Esophagus muscularis mucosa (tissue), 4 donors: Measurements from ENCODE around the gene BLM. TPM values are rescaled to one million over a fixed set of nuclear protein-coding genes. Genes with fewer than 3 reads are reported as not detected.

Experiments used
- DNase-seq: peaks from one replicate; pipeline ENCODE4 v3.0.0-alpha.2; 2017; ENCODE audit errors: extremely low spot score
- H3K27ac ChIP-seq, 4 donors: fragments of 200-600 bp; sonication (generic); replicated peaks in 1 of 4; 1 replicate in 3 of 4; 2 replicates in 1 of 4; pipeline ENCODE4 v1.5.1; 2016 to 2019; ENCODE audit warnings: mild to moderate bottlenecking in 1 of 4
- H3K27me3 ChIP-seq, 4 donors: fragments of 200-600 bp; sonication (generic); one replicate each; pipeline versions ENCODE4 v1.5.1 to v1.6.0; 2016 to 2019
- H3K36me3 ChIP-seq, 4 donors: fragments of 200-600 bp; sonication (generic); one replicate each; pipeline ENCODE4 v1.5.1; 2016 to 2019
- H3K4me1 ChIP-seq, 4 donors: fragments of 200-600 bp; sonication (generic); one replicate each; pipeline ENCODE4 v1.5.1; 2016 to 2019
- H3K4me3 ChIP-seq, 4 donors: fragments of 200-600 bp; sonication (generic); 1 replicate in 2 of 4; 2 replicates in 2 of 4; pipeline ENCODE4 v1.5.1; 2016 to 2019; ENCODE audit warnings: mild to moderate bottlenecking in 4 of 4, moderate library complexity in 1 of 4
- H3K9me3 ChIP-seq, 4 donors: fragments of 200-600 bp; sonication (generic); 1 replicate in 3 of 4; 2 replicates in 1 of 4; pipeline ENCODE4 v1.5.1; 2016 to 2019
- EP300 ChIP-seq: sonication (generic); formaldehyde crosslinking; IDR thresholded peaks from one replicate; pipeline ENCODE4 v1.6.1; 2017; ENCODE audit warnings: antibody characterized with exemption
- POLR2A ChIP-seq: fragments of 450-650 bp; IDR thresholded peaks from one replicate; pipeline ENCODE4 v1.6.1; 2017; ENCODE audit warnings: antibody characterized with exemption, moderate library complexity, mild to moderate bottlenecking, low read depth
- POLR2AphosphoS5 ChIP-seq, 2 donors: sonication (generic); formaldehyde crosslinking; IDR thresholded peaks; one replicate each; pipeline ENCODE4 v1.6.1; 2017; ENCODE audit warnings: antibody characterized with exemption in 2 of 2
- WGBS: methylation state at CpG from one replicate; pipeline ENCODE4 v1.1.5; 2018; 5-methylcytosine and 5-hydroxymethylcytosine counted together
- intact Hi-C: fragments of 100-400 bp; cut with DNase I; formaldehyde crosslinking; loops from one replicate; pipeline ENCODE4 v1.15.1; 2023
- total RNA-seq, 4 donors: library from RNA; depleted of rRNA; stranded (reverse); fragments of >200 nt; gene quantifications; one replicate each; pipeline versions ENCODE4 v1.1.0 to v1.2.1, GENCODE V29; 2016
- TF ChIP-seq, protein P1 (sequence below), 3 experiments: fragments of 200-600 bp in 2 of 3; fragments of 450-650 bp in 1 of 3; sonication (generic) in 2 of 3; IDR thresholded peaks; one replicate each; pipeline ENCODE4 v1.5.1; 2017 to 2019; ENCODE audit warnings: antibody characterized with exemption in 3 of 3, mild to moderate bottlenecking in 2 of 3, moderate library complexity in 1 of 3

The BLM gene
- total RNA-seq, 4 donors from 2014 or later = under 0.01 to 1.5 (median 0.73) TPM

GRCh38 chr15:90707489-90707888, 9.7 kb upstream of the BLM start:
- TF ChIP-seq, protein P1, sequence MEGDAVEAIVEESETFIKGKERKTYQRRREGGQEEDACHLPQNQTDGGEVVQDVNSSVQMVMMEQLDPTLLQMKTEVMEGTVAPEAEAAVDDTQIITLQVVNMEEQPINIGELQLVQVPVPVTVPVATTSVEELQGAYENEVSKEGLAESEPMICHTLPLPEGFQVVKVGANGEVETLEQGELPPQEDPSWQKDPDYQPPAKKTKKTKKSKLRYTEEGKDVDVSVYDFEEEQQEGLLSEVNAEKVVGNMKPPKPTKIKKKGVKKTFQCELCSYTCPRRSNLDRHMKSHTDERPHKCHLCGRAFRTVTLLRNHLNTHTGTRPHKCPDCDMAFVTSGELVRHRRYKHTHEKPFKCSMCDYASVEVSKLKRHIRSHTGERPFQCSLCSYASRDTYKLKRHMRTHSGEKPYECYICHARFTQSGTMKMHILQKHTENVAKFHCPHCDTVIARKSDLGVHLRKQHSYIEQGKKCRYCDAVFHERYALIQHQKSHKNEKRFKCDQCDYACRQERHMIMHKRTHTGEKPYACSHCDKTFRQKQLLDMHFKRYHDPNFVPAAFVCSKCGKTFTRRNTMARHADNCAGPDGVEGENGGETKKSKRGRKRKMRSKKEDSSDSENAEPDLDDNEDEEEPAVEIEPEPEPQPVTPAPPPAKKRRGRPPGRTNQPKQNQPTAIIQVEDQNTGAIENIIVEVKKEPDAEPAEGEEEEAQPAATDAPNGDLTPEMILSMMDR (IDR thresholded peaks at IDR 0.05) = no peak
- TF ChIP-seq POLR2A (no peak), EP300 (no peak), POLR2AphosphoS5 (IDR thresholded peaks at IDR 0.05) (no peak)
- no peaks in the 10 kb centered on the region for H3K4me1 ChIP-seq
- intact Hi-C loops = no loop called here
- H3K4me3 ChIP-seq = no peak overlapping the region
- WGBS = 90% methylated on average over 2 of the region's 2 CpGs
- H3K27ac ChIP-seq = no peak overlapping the region
- H3K9me3 ChIP-seq = no peaks in the 10 kb centered on the region
- H3K36me3 ChIP-seq = no peaks in the 10 kb centered on the region
- no peaks in the 10 kb centered on the region for H3K27me3 ChIP-seq
- DNase-seq = no peak

DNA sequence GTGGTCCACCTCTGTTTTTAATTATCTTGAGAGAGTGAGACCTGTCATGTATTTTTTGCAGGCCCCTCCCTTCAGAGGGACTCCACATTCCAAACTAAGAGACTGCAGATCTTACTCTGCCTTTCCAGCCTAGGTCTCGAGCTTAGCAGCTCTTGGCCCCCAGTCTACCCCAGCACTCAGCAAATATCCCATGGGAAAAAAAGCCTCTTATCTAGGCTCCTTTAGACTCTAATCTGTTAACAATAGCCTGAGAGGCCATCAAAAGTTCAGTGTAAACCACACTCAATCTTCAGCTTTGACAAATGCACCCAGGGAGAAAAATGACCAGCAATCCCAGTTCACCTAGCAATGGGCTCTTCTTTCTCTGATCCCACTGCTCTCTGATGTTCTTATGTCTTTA, 8.6 kb upstream of the BLM start:
- intact Hi-C loops = no loop called here
- Histone ChIP-seq H3K9me3 (no peaks in the 10 kb centered on the region), H3K27me3 (no peaks in the 10 kb centered on the region), H3K4me1 (no peaks in the 10 kb centered on the region), H3K36me3 (no peaks in the 10 kb centered on the region), H3K4me3 (no peak overlapping the region), H3K27ac (no peak overlapping the region)
- DNase-seq = no peak
- no peak for TF ChIP-seq POLR2AphosphoS5 (IDR thresholded peaks at IDR 0.05)
- no peak for TF ChIP-seq POLR2A
- no peak for TF ChIP-seq EP300
- TF ChIP-seq, protein P1 (IDR thresholded peaks at IDR 0.05) = no peak
- 92% methylated on average over 1 of the region's 1 CpG for WGBS

- 90% methylated on average over 3 of the region's 3 CpGs for WGBS
- Histone ChIP-seq H3K4me1 (no peaks in the 10 kb centered on the region), H3K27ac (no peak overlapping the region), H3K4me3 (no peak overlapping the region), H3K27me3 (no peaks in the 10 kb centered on the region), H3K36me3 (no peaks in the 10 kb centered on the region), H3K9me3 (no peaks in the 10 kb centered on the region)
- DNase-seq = no peak
- TF ChIP-seq POLR2A = no peak
- TF ChIP-seq, protein P1 (IDR thresholded peaks at IDR 0.05) = no peak
- TF ChIP-seq POLR2AphosphoS5 (IDR thresholded peaks at IDR 0.05) = no peak
- no peak for TF ChIP-seq EP300
- intact Hi-C loops = no loop called here
Observed at GRCh38 chr15:90709278-90709677, 7.9 kb upstream of the BLM start.

DNA sequence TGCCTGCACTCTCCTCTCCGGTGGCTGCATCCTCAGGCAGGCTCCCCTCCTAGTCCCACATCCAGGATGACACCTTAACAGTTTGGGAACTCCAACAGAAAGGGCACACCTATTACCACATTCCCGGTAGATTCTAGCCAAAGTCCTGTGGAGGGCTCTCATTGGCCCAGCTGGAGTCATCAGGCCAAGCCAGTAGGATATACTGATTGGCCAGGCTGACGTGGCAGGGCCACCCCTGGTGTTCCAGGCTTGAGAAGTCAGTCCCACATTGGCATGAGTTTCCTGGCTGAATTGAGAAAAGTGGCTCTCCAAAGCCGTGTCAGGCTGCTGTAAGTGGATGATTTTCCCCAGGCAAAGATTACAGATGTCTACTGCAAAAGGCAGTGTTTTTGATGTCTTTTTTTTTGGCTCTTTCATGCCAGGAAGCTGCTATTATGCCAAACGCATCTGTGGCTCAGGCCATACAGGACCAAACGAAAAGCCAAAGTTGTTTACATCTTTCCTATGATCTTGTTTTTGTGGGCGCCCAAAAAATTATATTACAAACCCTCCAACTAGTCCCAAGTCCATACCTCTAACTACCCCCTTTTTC, 6.6 kb upstream of the BLM start:
- no peak overlapping the region for H3K4me3 ChIP-seq
- no peaks in the 10 kb centered on the region for H3K4me1 ChIP-seq
- no peak overlapping the region for H3K27ac ChIP-seq
- no peaks in the 10 kb centered on the region for H3K27me3 ChIP-seq
- WGBS = 73% methylated on average over 7 of the region's 7 CpGs
- no peaks in the 10 kb centered on the region for H3K36me3 ChIP-seq
- TF ChIP-seq EP300 (no peak), POLR2A (no peak), POLR2AphosphoS5 (IDR thresholded peaks at IDR 0.05) (no peak)
- TF ChIP-seq, protein P1 (IDR thresholded peaks at IDR 0.05) = no peak
- intact Hi-C loops = no loop called here
- DNase-seq = no peak
- H3K9me3 ChIP-seq = no peaks in the 10 kb centered on the region

GRCh38 chr15:90711418-90711824, 5.7 kb upstream of the BLM start:
- Histone ChIP-seq H3K27ac (no peak overlapping the region), H3K4me3 (no peak overlapping the region), H3K4me1 (peaks cover 0 to 6% (median 4%) of the 10 kb centered on the region in 4 donors), H3K27me3 (no peaks in the 10 kb centered on the region), H3K36me3 (no peaks in the 10 kb centered on the region), H3K9me3 (no peaks in the 10 kb centered on the region)
- intact Hi-C loops = no loop called here
- DNase-seq = no peak
- 47% methylated on average over 2 of the region's 2 CpGs for WGBS
- TF ChIP-seq EP300 (no peak), POLR2AphosphoS5 (IDR thresholded peaks at IDR 0.05) (no peak), POLR2A (no peak)
- TF ChIP-seq, protein P1 (IDR thresholded peaks at IDR 0.05) = no peak
